ENCODE measurements around the gene ALK. TPM values are rescaled to one million over a fixed set of nuclear protein-coding genes. Genes with fewer than 3 reads are reported as not detected.

Gene ALK
- polyA plus RNA-seq, 2 of the 4 experiments (the other 2 are of a cell fraction), result not detected

GRCh38 chr2:29731948-29732347 lies 189.4 kb downstream of the ALK start:
- Histone ChIP-seq H3K4me1 (no peaks in the 10 kb centered on the region), H3K27ac (no peak overlapping the region), H3K4me2 (no peak overlapping the region), H3K9me3 (no peaks in the 10 kb centered on the region), H3K4me3 (no peak overlapping the region)
- ATAC-seq, result no peak
- ChIA-PET CTCF (no interaction called here), POLR2A (no interaction called here)
- 12% methylated on average over 2 of the region's 2 CpGs for WGBS (ENCODE audit: missing lambda C conversion rate)
- TF ChIP-seq HES2 (IDR thresholded peaks at IDR 0.05) (no peak), HDAC2 (IDR thresholded peaks at IDR 0.05) (no peak), JUNB (IDR thresholded peaks at IDR 0.05) (no peak), TP53 (CRISPR knock-in tag; IDR thresholded peaks at IDR 0.05) (no peak), CBX2 (IDR thresholded peaks at IDR 0.05; ENCODE audit: borderline replicate concordance, low read depth) (no peak), POLR2A (IDR thresholded peaks at IDR 0.05; ENCODE audit: low read length) (no peak), TFCP2L1 (CRISPR knock-in tag; IDR thresholded peaks at IDR 0.05) (no peak), BHLHE40 (IDR thresholded peaks at IDR 0.05; ENCODE audit: low read depth, low read length) (no peak), ZFP36 (IDR thresholded peaks at IDR 0.05; ENCODE audit: borderline replicate concordance, partially characterized antibody) (no peak), ESRRA (IDR thresholded peaks at IDR 0.05; ENCODE audit: borderline replicate concordance, low read length) (no peak), JUN (IDR thresholded peaks at IDR 0.05) (no peak), ZNF302 (CRISPR knock-in tag; IDR thresholded peaks at IDR 0.05) (no peak), CHD4 (IDR thresholded peaks at IDR 0.05; ENCODE audit: borderline replicate concordance) (no peak), MAFK (IDR thresholded peaks at IDR 0.05; ENCODE audit: partially characterized antibody) (no peak)
- FAIRE-seq, result no peak
- DNase-seq (ENCODE audit: low read depth in 1 of 2, low spot score in 1 of 2), result no peak

- Histone ChIP-seq H3K4me2 (no peak overlapping the region), H3K4me3 (no peak overlapping the region), H3K27ac (no peak overlapping the region), H3K9me3 (no peaks in the 10 kb centered on the region), H3K4me1 (no peaks in the 10 kb centered on the region)
- no peak for DNase-seq (ENCODE audit: low read depth in 1 of 2, low spot score in 1 of 2)
- no peak for FAIRE-seq
- no peak for ATAC-seq
- TF ChIP-seq TP53 (CRISPR knock-in tag; IDR thresholded peaks at IDR 0.05) (no peak), CBX8 (IDR thresholded peaks at IDR 0.05) (no peak), HMGXB4 (CRISPR knock-in tag; IDR thresholded peaks at IDR 0.05; ENCODE audit: borderline replicate concordance) (no peak), CEBPB (IDR thresholded peaks at IDR 0.05) (no peak), KDM5A (IDR thresholded peaks at IDR 0.05) (no peak), SREBF2 (IDR thresholded peaks at IDR 0.05) (no peak), E2F6 (IDR thresholded peaks at IDR 0.05; ENCODE audit: borderline replicate concordance, low read depth) (no peak), HES2 (IDR thresholded peaks at IDR 0.05) (no peak), ZC3H11A (IDR thresholded peaks at IDR 0.05) (no peak), NFE2L2 (conservative IDR thresholded peaks at IDR 0.05; ENCODE audit: low read length) (no peak), HOXB5 (CRISPR knock-in tag; IDR thresholded peaks at IDR 0.05) (no peak), ESRRA (IDR thresholded peaks at IDR 0.05; ENCODE audit: borderline replicate concordance, low read length) (no peak), JUNB (IDR thresholded peaks at IDR 0.05) (no peak), FOXS1 (CRISPR knock-in tag; IDR thresholded peaks at IDR 0.05) (no peak), RAD21 (conservative IDR thresholded peaks at IDR 0.05 in 1 of 2, IDR thresholded peaks at IDR 0.05 in 1 of 2) (no peak), BHLHE40 (IDR thresholded peaks at IDR 0.05; ENCODE audit: low read depth, low read length) (no peak), MAFK (IDR thresholded peaks at IDR 0.05; ENCODE audit: partially characterized antibody) (no peak), ZSCAN20 (CRISPR knock-in tag; IDR thresholded peaks at IDR 0.05) (no peak), CHD4 (IDR thresholded peaks at IDR 0.05; ENCODE audit: borderline replicate concordance) (no peak), GATA3 (IDR thresholded peaks at IDR 0.05; ENCODE audit: borderline replicate concordance) (no peak)
- CTCF ChIA-PET, result no interaction called here
- 54% methylated on average over 7 of the region's 7 CpGs for WGBS (ENCODE audit: missing lambda C conversion rate)
- POLR2A ChIA-PET, result no interaction called here
Observed at GRCh38 chr2:29729932-29730331, 191.5 kb downstream of the ALK start.

Measured in A549 (cell line).